ENCODE data around the gene SLC25A21. TPM values are rescaled to one million over a fixed set of nuclear protein-coding genes. Genes with fewer than 3 reads are reported as not detected.

The SLC25A21 gene
- total and polyA plus RNA-seq, 10 of the 15 experiments (the other 5 are each of a cell fraction or from before 2014, with no cell fraction given): 0.06 to 0.72 (median 0.17) TPM; not detected in 3

DNA sequence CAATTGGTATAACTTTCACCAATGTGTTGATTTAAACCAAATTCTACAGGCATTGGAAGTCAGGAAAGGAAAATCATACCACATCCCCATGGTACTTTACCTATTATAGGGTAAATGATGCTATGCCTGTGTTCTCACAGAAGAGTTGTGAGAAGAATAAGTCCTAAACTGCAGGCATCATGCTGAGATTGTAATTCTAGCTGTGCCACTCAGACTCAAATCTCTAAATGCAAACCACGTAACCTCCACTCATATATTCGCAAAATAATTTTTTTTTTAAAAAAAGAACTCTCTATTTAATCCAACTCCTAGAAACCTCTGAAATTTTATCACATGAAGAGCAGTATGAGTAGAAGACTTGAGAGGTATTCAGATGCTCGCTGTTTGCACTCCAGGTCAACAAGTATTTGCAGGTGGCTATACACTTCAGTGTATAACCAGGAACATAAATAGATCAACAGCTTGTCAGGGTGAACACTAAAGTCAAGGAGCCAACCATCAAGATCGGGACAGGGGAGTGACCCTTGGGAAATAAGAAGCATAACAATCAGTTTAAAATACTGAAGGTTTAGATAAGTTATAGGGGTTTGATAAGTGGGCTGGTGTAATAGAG, 110.1 kb downstream of the SLC25A21 start (continued):
- TF ChIP-seq ETV6 (conservative IDR thresholded peaks at IDR 0.05 in 1 of 2, IDR thresholded peaks at IDR 0.05 in 1 of 2; ENCODE audit: borderline replicate concordance in 1 of 2, low read depth in 1 of 2): no peak
- no peak for TF ChIP-seq EED (IDR thresholded peaks at IDR 0.05; ENCODE audit: low read depth)
- TF ChIP-seq CHD1 (IDR thresholded peaks at IDR 0.05; ENCODE audit: low read depth, low read length): no peak
- no peak for TF ChIP-seq RELA (IDR thresholded peaks at IDR 0.05; ENCODE audit: borderline replicate concordance, partially characterized antibody)
- no peak for TF ChIP-seq BHLHE40 (IDR thresholded peaks at IDR 0.05; ENCODE audit: borderline replicate concordance in 1 of 2, low read depth in 2 of 2, low read length in 1 of 2)
- no peak for TF ChIP-seq ZNF217 (IDR thresholded peaks at IDR 0.05)
- no peak for TF ChIP-seq JUND (IDR thresholded peaks at IDR 0.05; ENCODE audit: low read depth, low read length)
- TF ChIP-seq, protein P1, sequence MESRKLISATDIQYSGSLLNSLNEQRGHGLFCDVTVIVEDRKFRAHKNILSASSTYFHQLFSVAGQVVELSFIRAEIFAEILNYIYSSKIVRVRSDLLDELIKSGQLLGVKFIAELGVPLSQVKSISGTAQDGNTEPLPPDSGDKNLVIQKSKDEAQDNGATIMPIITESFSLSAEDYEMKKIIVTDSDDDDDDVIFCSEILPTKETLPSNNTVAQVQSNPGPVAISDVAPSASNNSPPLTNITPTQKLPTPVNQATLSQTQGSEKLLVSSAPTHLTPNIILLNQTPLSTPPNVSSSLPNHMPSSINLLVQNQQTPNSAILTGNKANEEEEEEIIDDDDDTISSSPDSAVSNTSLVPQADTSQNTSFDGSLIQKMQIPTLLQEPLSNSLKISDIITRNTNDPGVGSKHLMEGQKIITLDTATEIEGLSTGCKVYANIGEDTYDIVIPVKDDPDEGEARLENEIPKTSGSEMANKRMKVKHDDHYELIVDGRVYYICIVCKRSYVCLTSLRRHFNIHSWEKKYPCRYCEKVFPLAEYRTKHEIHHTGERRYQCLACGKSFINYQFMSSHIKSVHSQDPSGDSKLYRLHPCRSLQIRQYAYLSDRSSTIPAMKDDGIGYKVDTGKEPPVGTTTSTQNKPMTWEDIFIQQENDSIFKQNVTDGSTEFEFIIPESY (IDR thresholded peaks at IDR 0.05): no peak
- TF ChIP-seq SMARCA5 (IDR thresholded peaks at IDR 0.05): no peak
- no peak for TF ChIP-seq SMAD5 (IDR thresholded peaks at IDR 0.05; ENCODE audit: low read depth)

DNA sequence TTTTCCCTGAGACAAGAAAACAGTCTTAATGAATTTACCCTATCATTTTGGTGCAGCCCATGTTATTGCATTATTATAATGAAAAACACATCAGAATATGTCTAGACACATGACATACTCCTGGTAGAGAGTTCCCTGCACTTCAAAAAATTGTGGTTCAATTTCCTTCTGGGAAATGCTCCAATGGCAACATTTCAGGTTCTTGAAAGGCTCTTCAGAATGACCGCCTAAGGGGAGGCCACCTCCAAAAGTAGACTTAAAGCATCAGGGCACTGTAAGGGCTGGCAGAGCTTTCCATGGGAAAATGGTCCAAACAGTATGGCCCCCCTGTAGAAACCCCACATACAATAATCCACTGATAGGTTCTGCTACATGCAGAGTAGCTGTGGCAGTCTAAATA, 110.7 kb downstream of the SLC25A21 start:
- no peak overlapping the region for H3K9ac ChIP-seq (ENCODE audit: control insufficient read depth, insufficient read depth, low read length)
- H3K27me3 ChIP-seq (replicated peaks in 1 of 2; ENCODE audit: control insufficient read depth in 2 of 2, insufficient read depth in 2 of 2, low read length in 1 of 2): no peaks in the 10 kb centered on the region
- H3K27ac ChIP-seq (ENCODE audit: control insufficient read depth, insufficient read depth): no peak overlapping the region
- 82% methylated on average over 1 of the region's 1 CpG for WGBS (ENCODE audit: insufficient coverage, insufficient replicate concordance, low lambda C conversion rate, missing lambda C conversion rate)
- no peaks in the 10 kb centered on the region for H4K20me1 ChIP-seq (ENCODE audit: control insufficient read depth, insufficient read depth)
- no peak overlapping the region for H3K4me2 ChIP-seq (ENCODE audit: control insufficient read depth, insufficient read depth)
- H2AFZ ChIP-seq (ENCODE audit: control insufficient read depth, low read depth, low read length): no peak overlapping the region
- no peak for ATAC-seq
- in situ Hi-C loops (cut with MboI) (no loop called here), intact Hi-C loops (cut with micrococcal nuclease; ENCODE audit: unreplicated experiment) (no loop called here)
- H3K79me2 ChIP-seq (ENCODE audit: control insufficient read depth, insufficient read depth, low read length): no peaks in the 10 kb centered on the region
- CTCF ChIA-PET: no interaction called here
- no peaks in the 10 kb centered on the region for H3K4me1 ChIP-seq (ENCODE audit: control insufficient read depth, insufficient read depth, low read length)
- no peaks in the 10 kb centered on the region for H3K36me3 ChIP-seq (ENCODE audit: control insufficient read depth in 2 of 2, insufficient read depth in 2 of 2, low read length in 1 of 2)
- POLR2A ChIA-PET: no interaction called here
- H3K9me3 ChIP-seq (replicated peaks; ENCODE audit: control insufficient read depth, insufficient read depth, low read length): no peaks in the 10 kb centered on the region
- SMC1A ChIA-PET (ENCODE audit: uncharacterized antibody, unreplicated experiment): no interaction called here
- RAD21 ChIA-PET (ENCODE audit: unreplicated experiment): no interaction called here
- BruUV-seq (replicated peaks): no TSS peak
- no peak for FAIRE-seq
- no peak for DNase-seq (ENCODE audit: low read depth, low spot score)
- no peak overlapping the region for H3K4me3 ChIP-seq
- no peak for TF ChIP-seq CHD4 (IDR thresholded peaks at IDR 0.05)
- no peak for TF ChIP-seq FOXM1 (IDR thresholded peaks at IDR 0.05; ENCODE audit: low read depth, low read length)
- TF ChIP-seq POLR2AphosphoS5 (IDR thresholded peaks at IDR 0.05; ENCODE audit: low read length): no peak
- no peak for TF ChIP-seq POLR2A (IDR thresholded peaks at IDR 0.05; ENCODE audit: low read depth, low read length)
- TF ChIP-seq CBX3 (IDR thresholded peaks at IDR 0.05; ENCODE audit: borderline replicate concordance, low read depth): no peak
- TF ChIP-seq, protein P2, sequence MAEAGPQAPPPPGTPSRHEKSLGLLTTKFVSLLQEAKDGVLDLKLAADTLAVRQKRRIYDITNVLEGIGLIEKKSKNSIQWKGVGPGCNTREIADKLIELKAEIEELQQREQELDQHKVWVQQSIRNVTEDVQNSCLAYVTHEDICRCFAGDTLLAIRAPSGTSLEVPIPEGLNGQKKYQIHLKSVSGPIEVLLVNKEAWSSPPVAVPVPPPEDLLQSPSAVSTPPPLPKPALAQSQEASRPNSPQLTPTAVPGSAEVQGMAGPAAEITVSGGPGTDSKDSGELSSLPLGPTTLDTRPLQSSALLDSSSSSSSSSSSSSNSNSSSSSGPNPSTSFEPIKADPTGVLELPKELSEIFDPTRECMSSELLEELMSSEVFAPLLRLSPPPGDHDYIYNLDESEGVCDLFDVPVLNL (IDR thresholded peaks at IDR 0.05; ENCODE audit: low read depth, low read length): no peak
- TF ChIP-seq IRF4 (IDR thresholded peaks at IDR 0.05; ENCODE audit: low read depth, low read length): no peak
- TF ChIP-seq SIX5 (IDR thresholded peaks at IDR 0.05; ENCODE audit: low read depth, low read length, severe bottlenecking): no peak
- no peak for TF ChIP-seq NFYA (IDR thresholded peaks at IDR 0.05; ENCODE audit: borderline replicate concordance, low read depth, low read length)
- TF ChIP-seq TAF1 (IDR thresholded peaks at IDR 0.05; ENCODE audit: borderline replicate concordance, low read depth, low read length): no peak

Measured in GM12878 (cell line).